GM12873 (cell line): ENCODE results near the gene BABAM2.

Source experiments
- CTCF ChIP-seq: IDR thresholded peaks from 2 replicates; pipeline ENCODE4 v1.5.1; 2012; ENCODE audit warnings: low read depth, mild to moderate bottlenecking, moderate library complexity, low read length, control low read depth; ENCODE audit not compliant: insufficient read depth; ENCODE audit errors: missing control alignments

The BABAM2 gene

GRCh38 chr2:27921880-27922547, 31.5 kb downstream of the BABAM2 start:
- no peak for TF ChIP-seq CTCF

DNA sequence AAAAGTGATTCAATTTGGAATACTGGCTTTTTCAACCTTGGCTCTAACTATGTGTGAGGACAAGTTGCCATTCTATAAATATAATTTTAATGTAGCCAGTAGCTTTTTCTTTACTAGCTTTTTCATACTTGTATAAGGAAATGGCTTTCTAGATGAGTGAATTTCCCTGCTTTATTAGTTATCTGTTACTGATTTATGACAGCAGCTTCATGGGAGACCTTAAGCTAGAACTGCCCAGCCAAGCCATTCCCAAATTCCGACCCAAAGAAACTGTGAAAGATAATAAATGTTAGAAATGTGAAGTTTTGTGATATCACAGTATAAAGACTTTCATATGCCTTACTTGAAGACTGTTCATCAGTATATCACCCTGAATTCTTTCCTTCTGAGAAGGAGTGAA, 32.3 kb downstream of the BABAM2 start:
- TF ChIP-seq CTCF = no peak

DNA sequence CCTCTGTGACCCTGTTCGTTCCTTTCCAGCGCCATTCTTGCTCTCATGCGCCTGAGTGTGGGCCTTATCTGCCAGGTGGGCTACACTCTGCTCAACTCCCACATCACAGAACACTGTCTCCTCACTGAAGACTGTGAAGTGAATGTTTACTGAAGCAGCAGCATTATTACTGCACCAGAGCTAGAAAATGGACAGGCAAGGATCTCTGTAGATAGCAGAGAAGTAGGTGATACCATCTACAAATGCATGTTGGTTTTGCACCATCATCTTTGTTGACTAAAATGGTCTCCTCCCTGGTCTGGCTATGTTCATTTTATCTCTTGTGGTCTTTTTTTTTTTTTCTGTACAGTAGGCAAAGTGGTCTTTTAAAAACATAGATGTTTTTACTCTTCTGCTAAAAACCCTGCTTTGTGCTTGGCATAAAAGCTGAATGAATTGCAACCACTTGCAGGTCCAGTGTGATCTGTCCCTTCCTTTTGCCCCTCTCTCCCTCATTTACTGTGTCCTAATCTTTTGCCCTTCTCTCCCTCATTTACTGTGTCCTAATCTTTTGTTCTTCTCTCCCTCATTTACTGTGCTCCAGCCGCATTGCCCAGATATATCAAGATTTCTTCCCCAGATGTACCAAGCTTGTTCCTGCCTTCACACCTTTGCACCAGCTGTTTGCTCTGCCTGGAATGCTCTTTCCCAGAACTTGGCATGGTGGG, 35.4 kb downstream of the BABAM2 start:
- no peak for TF ChIP-seq CTCF

DNA sequence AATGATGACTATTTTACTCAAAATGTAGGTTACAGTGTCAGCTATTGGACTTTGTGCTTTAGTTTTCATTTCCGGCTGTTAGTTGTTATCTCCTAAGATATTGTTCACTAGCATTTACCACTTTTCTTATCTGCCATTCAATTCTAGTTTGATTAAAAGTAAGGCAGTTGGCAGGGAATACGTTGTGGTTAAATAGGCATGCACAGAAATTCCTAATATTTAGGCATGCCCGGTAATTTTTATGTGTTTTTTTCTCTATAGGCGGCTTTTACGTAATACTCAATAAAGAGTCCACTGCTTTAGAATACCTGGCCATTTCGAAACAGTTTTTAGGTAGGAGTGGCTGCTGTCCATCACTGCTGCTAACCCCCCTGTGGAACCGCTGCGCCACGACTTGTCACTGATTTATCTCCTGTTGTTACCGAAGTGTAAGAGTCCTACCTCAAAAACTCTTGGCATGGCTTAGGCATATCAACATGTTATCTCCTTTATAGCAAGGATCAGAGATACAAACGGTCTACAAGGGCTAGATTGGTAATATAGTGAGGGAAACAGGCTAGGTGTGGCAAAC, 39.5 kb downstream of the BABAM2 start:
- no peak for TF ChIP-seq CTCF

DNA sequence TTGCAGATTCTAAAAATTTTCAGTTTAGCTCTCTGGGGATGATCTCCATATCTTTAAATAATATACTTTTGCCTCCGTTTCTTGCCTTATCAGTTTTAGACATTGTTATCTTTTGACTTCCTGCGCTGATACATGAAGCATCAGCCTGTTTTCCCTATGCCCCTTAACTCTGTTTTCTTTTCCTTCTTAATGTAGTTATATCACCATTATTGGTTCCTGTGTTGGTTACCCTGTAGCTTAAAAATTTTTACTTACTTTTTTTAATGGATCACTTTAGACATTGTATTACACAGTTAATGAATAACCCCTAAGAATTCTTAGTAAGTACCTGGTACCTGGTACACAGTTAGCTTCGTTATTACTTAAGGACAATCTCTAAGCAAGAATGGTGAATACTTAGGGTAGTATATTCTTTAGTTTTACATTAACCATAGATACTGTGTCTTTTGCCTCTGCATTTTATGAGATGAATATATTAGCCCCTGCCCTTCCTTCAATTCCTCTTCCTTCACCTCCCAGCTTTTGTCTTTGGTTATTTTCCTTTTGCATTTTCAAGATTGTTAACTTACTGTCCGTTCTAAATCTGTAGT, 40.9 kb downstream of the BABAM2 start:
- no peak for TF ChIP-seq CTCF

- TF ChIP-seq CTCF = no peak
Measured at GRCh38 chr2:27932396-27932795, 41.9 kb downstream of the BABAM2 start.

- TF ChIP-seq CTCF = no peak
Measured at GRCh38 chr2:27935026-27935425, 44.5 kb downstream of the BABAM2 start.
